Measurements from ENCODE around the gene PARG. TPM values are rescaled to one million over a fixed set of nuclear protein-coding genes. Genes with fewer than 3 reads are reported as not detected.

The PARG gene
- total and polyA plus RNA-seq, 4 donors: 4.5 to 16.9 (median 9.0) TPM

DNA sequence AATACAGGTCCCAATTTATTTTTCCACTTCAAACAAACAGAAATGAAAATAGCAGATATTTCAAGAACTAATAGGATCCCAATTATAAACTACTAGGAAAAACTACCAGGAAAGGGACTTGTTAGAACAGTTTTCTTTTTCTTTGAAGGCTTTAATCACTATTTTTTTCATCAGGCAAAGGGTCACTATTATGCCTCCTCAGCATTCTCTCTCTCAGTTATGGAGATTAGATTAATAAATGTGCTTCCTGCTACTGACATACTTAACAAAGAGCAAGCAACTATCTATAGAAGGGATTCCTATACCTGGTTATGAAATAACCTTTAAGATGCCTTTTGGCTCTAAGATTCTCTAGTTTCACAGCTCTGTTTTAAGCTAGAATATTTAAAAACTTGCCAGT is 108.7 kb downstream of the PARG start:
- Histone ChIP-seq H3K27ac (ENCODE audit: low read depth in 1 of 2, low read length in 2 of 2) (no peak overlapping the region), H3K27me3 (ENCODE audit: control insufficient read depth in 4 of 4, insufficient read depth in 4 of 4, low read length in 3 of 4) (no peaks in the 10 kb centered on the region), H3K4me1 (ENCODE audit: control insufficient read depth in 4 of 4, insufficient read depth in 4 of 4, low read length in 3 of 4) (peaks cover 0 to 13% (median 3%) of the 10 kb centered on the region in 4 donors), H3K9me3 (ENCODE audit: control insufficient read depth in 4 of 4, low read length in 3 of 4) (no peaks in the 10 kb centered on the region), H3K9ac (ENCODE audit: low read depth in 1 of 2, low read length in 2 of 2) (no peak overlapping the region), H3K4me3 (ENCODE audit: low read depth in 1 of 3, low read length in 3 of 3) (no peak overlapping the region), H3K36me3 (ENCODE audit: control insufficient read depth in 4 of 4, insufficient read depth in 3 of 4, low read depth in 1 of 4, low read length in 3 of 4) (peaks cover 1 to 9% (median 6%) of the 10 kb centered on the region in 4 donors)
- TF ChIP-seq GABPA (IDR thresholded peaks at IDR 0.05 in 1 of 2, conservative IDR thresholded peaks at IDR 0.05 in 1 of 2): no peak
- TF ChIP-seq SP1 (IDR thresholded peaks at IDR 0.05): no peak
- no peak for TF ChIP-seq RXRA (IDR thresholded peaks at IDR 0.05)
- TF ChIP-seq, protein P1, sequence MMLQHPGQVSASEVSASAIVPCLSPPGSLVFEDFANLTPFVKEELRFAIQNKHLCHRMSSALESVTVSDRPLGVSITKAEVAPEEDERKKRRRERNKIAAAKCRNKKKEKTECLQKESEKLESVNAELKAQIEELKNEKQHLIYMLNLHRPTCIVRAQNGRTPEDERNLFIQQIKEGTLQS (IDR thresholded peaks at IDR 0.05): no peak
- TF ChIP-seq YY1 (IDR thresholded peaks at IDR 0.05): no peak
- TF ChIP-seq HNF4A (conservative IDR thresholded peaks at IDR 0.05): no peak
- no peak for TF ChIP-seq NR2F2 (IDR thresholded peaks at IDR 0.05)
- TF ChIP-seq, protein P2, sequence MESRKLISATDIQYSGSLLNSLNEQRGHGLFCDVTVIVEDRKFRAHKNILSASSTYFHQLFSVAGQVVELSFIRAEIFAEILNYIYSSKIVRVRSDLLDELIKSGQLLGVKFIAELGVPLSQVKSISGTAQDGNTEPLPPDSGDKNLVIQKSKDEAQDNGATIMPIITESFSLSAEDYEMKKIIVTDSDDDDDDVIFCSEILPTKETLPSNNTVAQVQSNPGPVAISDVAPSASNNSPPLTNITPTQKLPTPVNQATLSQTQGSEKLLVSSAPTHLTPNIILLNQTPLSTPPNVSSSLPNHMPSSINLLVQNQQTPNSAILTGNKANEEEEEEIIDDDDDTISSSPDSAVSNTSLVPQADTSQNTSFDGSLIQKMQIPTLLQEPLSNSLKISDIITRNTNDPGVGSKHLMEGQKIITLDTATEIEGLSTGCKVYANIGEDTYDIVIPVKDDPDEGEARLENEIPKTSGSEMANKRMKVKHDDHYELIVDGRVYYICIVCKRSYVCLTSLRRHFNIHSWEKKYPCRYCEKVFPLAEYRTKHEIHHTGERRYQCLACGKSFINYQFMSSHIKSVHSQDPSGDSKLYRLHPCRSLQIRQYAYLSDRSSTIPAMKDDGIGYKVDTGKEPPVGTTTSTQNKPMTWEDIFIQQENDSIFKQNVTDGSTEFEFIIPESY (IDR thresholded peaks at IDR 0.05): no peak
- no peak for TF ChIP-seq HNF4G (IDR thresholded peaks at IDR 0.05)
- TF ChIP-seq TAF1 (conservative IDR thresholded peaks at IDR 0.05): no peak
- no peak for TF ChIP-seq JUND (IDR thresholded peaks at IDR 0.05)
- no peak for TF ChIP-seq FOXA2 (IDR thresholded peaks at IDR 0.05)
- TF ChIP-seq, protein P3, sequence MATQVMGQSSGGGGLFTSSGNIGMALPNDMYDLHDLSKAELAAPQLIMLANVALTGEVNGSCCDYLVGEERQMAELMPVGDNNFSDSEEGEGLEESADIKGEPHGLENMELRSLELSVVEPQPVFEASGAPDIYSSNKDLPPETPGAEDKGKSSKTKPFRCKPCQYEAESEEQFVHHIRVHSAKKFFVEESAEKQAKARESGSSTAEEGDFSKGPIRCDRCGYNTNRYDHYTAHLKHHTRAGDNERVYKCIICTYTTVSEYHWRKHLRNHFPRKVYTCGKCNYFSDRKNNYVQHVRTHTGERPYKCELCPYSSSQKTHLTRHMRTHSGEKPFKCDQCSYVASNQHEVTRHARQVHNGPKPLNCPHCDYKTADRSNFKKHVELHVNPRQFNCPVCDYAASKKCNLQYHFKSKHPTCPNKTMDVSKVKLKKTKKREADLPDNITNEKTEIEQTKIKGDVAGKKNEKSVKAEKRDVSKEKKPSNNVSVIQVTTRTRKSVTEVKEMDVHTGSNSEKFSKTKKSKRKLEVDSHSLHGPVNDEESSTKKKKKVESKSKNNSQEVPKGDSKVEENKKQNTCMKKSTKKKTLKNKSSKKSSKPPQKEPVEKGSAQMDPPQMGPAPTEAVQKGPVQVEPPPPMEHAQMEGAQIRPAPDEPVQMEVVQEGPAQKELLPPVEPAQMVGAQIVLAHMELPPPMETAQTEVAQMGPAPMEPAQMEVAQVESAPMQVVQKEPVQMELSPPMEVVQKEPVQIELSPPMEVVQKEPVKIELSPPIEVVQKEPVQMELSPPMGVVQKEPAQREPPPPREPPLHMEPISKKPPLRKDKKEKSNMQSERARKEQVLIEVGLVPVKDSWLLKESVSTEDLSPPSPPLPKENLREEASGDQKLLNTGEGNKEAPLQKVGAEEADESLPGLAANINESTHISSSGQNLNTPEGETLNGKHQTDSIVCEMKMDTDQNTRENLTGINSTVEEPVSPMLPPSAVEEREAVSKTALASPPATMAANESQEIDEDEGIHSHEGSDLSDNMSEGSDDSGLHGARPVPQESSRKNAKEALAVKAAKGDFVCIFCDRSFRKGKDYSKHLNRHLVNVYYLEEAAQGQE (IDR thresholded peaks at IDR 0.05): no peak
- TF ChIP-seq EGR1 (IDR thresholded peaks at IDR 0.05; ENCODE audit: low read depth in 2 of 2): no peak
- TF ChIP-seq, protein P4, sequence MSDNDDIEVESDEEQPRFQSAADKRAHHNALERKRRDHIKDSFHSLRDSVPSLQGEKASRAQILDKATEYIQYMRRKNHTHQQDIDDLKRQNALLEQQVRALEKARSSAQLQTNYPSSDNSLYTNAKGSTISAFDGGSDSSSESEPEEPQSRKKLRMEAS (IDR thresholded peaks at IDR 0.05): no peak
- no peak for TF ChIP-seq RAD21 (IDR thresholded peaks at IDR 0.05)
- no peak for TF ChIP-seq FOXA1 (IDR thresholded peaks at IDR 0.05)
- no peak for DNase-seq (ENCODE audit: low spot score)

- Histone ChIP-seq H3K36me3 (ENCODE audit: control insufficient read depth in 4 of 4, insufficient read depth in 3 of 4, low read depth in 1 of 4, low read length in 3 of 4) (peaks cover 1 to 11% (median 9%) of the 10 kb centered on the region in 4 donors), H3K27ac (ENCODE audit: low read depth in 1 of 2, low read length in 2 of 2) (no peak overlapping the region)
- no peak for DNase-seq (ENCODE audit: low spot score)
Measured at GRCh38 chr10:49831352-49832035, 110.3 kb downstream of the PARG start.

More at GRCh38 chr10:49831352-49832035, 110.3 kb downstream of the PARG start:
- Histone ChIP-seq H3K27me3 (ENCODE audit: control insufficient read depth in 4 of 4, insufficient read depth in 4 of 4, low read length in 3 of 4) (no peaks in the 10 kb centered on the region), H3K4me3 (ENCODE audit: low read depth in 1 of 3, low read length in 3 of 3) (no peak overlapping the region), H3K9me3 (ENCODE audit: control insufficient read depth in 4 of 4, low read length in 3 of 4) (no peaks in the 10 kb centered on the region), H3K4me1 (ENCODE audit: control insufficient read depth in 4 of 4, insufficient read depth in 4 of 4, low read length in 3 of 4) (peaks cover 0 to 1% (median 0%) of the 10 kb centered on the region in 4 donors), H3K9ac (ENCODE audit: low read depth in 1 of 2, low read length in 2 of 2) (no peak overlapping the region)
- TF ChIP-seq FOXA1 (IDR thresholded peaks at IDR 0.05) (no peak), HNF4A (conservative IDR thresholded peaks at IDR 0.05) (no peak), TAF1 (conservative IDR thresholded peaks at IDR 0.05) (no peak), YY1 (IDR thresholded peaks at IDR 0.05) (no peak), RXRA (IDR thresholded peaks at IDR 0.05) (no peak), FOXA2 (IDR thresholded peaks at IDR 0.05) (no peak), JUND (IDR thresholded peaks at IDR 0.05) (no peak)
- 90% methylated on average over 8 of the region's 8 CpGs for WGBS
